HG03066 (cell line): ENCODE data around the gene FUOM.
A peak's percentile ranks its signal among the peaks of the same experiment; 100 is the strongest.

Experiments used
- ATAC-seq: cut with Tn5 transposase; IDR thresholded peaks from one replicate; pipeline ENCODE4 v1.9.1; 2021; ENCODE audit warnings: low read depth; ENCODE audit not compliant: unreplicated experiment

The FUOM gene, protein sequence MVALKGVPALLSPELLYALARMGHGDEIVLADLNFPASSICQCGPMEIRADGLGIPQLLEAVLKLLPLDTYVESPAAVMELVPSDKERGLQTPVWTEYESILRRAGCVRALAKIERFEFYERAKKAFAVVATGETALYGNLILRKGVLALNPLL

DNA sequence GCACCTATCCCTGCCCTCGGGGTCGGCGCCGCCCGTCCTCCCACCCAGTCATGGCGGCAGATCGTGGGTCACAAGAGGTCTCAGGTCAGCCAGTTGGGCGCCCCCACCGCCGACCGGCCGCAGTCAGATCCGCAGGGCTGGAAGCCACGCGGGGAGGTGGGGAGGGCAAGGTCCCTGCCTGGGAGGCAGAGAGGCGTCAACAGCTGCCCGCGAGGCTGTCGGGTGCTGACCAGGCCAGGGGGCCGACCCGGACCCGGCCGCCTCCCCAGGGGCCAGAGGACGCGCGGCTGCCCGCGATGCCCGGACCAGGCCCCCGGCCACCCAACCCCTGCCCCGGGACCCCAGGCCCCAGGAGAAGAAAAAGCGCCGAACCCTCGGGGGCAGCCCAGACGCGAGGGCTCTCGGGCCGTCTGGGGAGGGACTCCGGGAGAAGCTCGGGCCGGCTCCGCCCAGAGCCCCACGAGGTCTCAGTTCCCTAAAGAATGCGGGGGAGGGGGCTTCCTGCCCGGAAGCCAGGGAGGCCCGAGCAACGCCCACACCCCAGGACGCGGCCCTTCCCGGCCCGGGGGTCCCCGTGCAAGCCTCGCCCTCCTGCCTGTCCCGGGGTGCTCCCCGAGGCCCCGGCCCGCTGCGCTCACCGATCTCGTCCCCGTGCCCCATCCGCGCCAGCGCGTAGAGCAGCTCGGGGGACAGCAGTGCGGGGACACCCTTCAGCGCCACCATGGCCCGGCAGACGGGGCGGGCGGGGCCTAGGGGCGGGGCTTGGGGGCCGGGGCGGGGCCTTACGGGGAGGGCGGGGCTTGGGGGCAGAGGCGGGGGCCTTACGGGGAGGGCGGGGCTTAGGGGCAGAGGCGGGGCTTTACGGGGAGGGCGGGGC, at the start of gene FUOM:
TSS of gene FUOM (minus strand) at position 735 of the 877 bp plus-strand sequence. CDS start at position 723, 12 bp downstream.
- peak; percentile 70 for ATAC-seq

DNA sequence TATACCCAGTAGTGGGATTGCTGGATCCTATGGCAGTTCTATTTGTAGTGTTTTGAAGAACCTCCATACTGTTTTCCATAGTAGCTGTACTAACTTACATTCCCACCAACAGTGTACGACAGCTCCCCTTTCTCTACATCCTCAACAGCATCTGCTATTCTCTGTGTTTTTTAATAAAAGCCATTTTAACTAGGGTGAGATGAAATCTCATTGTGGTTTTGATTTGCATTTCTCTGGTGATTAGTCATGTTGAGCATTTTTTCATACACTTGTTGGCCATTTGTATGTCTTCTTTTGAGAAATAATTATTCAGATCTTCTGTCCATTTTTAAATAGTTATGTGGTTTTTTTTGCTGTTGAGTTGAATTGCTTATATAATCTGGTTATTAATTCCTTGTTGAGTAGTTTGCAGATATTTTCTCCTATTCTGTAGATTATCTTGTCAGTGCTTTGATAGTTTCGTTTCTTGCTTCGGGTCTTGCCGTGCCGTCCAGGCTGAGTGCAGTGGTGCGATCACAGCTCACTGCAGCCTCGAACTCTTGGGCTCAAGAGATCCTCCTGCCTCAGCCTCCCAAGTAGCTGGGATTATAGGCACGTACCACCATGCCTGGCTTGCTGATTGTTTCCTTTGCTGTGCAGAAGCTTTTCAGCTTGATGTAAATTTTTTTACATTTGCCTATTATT, 48.2 kb upstream of the FUOM start:
- ATAC-seq = no peak

DNA sequence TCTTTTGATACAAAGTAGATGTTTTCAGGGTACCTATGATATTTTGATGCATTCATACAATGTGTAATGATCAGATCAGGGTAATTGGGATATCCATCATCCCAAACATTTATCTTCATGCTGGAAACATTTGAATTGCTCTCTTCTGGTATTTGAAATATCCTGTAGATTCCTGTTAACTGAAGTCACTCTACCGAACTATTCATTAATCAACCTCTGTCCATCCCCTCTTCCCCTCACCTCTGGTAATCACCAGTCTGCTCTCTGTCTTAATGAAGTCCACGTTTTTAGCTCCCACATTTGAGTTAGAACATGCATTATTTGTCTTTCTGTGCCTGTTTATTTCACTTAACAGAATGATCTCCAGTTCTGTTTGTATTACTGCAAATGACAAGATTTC, 47.5 kb upstream of the FUOM start:
- ATAC-seq = no peak

DNA sequence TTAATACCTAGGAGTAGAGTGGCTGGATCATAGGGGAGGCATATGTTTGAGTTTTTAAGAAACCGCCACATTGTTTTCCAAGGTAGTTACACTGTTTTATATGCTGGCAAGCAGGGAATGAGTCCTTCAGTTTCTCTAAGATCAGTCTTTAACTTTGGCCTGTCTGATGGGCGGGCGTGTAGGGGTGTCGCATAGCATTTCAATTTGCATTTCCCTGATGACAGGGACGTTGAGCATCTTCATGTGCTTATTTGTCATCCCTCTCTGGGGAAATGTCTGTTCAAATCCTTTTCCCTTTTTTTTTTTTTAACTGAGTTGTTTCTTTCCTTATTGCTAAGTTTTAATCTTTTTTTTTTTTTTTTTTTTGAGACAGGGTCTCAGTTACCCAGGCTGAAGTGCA, 46.0 kb upstream of the FUOM start:
- no peak for ATAC-seq

DNA sequence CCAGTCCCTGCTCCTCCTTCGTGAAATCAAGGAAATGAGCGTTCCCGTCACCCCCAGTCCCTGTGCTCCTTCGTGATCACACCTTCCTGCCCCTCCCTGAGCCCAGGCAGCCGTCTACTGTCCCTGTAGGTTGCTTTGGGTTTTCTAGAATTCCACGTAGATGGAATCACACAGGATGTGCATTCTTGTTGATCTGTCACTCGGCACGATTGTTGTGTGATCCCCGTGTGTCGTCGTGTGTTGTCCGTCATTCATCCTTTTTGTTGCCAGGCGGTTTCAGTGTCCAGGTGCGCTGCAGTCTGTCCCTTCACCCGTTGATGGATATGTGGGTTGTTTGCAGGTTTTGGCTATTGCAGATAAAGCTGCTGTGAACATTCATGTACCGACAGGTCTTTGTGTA, 45.5 kb upstream of the FUOM start:
- no peak for ATAC-seq

DNA sequence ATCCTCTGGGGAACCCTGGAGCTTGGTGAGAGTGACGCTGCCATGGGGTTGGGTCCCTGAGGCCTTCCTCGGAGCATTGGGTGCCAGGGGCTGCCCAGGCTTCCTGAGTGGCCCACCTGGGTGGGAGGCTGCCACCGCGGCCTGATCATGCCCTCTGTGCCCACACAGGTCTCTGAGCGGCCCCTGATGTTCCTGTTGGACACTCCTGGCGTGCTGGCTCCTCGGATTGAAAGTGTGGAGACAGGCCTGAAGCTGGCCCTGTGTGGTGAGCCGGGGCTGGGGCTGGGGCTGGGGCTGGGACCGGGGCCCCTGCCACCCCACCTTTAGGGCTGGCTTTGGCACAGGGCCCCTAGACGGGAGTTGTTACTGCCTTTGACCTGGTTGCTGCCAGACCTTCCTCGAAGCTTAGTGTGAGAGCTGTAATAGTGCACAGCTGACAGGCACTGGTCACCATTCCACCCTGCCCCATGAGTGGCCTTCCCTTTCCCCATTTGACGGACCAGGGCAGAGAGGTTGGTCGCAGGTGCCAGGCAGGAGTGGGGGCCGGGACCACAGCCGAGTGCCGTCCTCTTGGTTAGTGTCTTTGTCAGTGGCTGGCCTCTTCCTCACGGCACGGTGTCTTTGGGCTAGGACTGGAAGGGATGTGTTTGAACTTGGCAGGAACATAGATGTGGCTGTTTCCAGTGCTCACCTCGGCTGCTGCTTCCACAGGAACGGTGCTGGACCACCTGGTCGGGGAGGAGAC, 44.3 kb upstream of the FUOM start:
- no peak for ATAC-seq

DNA sequence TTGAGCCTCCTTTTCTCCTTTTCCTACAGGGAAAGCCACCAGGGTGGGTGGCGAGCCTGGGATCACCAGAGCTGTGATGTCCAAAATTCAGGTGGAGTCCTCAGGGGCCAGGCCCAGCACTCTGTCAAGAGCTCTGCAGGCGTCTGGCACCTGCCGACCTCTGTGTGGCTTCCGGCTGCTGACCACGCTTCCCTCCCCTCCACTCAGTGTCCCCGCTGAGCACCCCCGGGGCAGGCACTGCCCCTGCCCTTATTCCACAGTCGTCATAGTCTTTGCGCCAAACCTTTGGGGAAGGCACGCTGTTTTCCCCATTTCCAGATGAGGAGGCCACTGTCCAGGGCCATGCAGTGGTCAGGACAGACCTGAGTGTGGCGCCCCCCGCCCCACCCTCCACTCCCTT, 43.7 kb upstream of the FUOM start:
- peak; percentile 2 for ATAC-seq

DNA sequence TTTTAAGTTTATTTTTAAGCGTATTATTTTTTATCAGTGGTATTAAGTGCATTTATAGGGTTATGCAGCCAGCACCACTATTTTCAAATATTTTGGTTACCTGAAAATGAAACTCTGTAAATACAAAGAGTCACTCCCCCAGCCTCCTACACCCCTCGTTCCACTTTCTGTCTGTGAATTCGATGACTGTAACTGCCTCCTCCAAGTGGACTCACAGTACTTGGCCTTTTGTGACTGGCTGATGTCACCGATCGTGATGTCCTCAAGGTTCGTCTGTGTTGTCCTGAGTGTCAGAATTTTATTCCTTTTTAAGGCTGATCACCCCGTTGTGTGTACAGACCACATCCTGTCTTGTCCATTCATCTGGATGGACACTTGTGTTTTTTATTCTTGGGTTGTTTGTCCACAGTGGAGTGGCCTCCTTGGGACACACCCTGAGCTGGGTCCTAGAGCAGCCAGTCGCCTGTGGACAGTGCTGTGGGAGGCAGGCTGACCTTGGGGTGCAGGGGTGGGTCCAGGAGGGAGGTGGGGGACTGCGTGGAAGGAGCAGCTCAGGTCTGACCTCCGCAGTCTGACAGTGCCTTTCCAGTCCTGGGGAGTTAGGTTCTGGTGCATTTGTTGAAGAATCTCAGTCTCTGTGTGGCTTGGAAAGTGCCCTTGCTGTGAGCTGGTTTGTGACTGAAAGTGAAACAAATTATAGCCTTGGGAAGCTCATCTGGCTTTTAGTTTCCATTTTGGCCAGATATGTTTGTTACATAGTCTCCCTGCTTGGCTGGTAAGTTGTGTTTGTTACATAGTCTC, 43.0 kb upstream of the FUOM start:
- peak; percentile 69 for ATAC-seq

DNA sequence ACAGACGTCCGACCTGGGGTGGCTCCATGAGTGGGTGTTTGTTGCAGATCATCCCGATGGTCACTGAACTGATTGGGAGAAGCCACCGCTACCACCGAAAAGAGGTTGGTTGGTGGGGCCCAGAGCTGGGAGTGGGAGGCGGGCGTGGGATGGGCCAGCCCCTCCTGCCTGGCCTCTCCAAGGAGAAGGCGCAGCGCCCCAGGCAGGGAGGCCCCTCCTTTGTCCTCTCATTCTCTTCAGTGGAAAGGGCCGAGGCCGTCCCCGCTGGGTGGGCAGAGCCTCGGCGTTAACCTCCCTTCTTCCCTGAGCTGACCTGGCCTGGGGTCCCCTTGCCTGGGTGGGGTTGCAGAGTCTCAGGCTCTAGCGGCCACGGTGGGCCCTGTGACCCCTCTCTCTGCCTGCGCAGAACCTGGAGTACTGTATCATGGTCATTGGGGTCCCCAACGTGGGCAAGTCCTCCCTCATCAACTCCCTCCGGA, 41.3 kb upstream of the FUOM start:
- no peak for ATAC-seq

DNA sequence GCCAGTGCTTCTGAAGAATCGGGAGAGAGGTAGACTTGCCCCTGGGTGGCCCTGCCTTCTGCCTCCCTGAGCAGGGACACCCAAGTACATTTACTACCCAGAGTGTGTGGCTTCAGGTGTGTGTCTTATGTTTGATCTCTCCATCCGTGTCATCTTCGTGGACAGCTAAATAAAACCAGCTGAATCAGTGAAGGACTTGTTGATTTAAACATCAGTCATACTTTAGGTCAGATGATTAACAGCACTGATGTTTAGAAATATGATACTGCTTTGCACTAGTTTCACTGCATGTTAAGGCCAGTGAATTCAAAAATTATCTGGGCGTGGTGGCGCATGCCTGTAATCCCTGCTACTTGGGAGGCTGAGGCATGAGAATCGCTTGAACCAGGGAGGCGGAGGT, 40.1 kb upstream of the FUOM start:
- ATAC-seq = no peak

DNA sequence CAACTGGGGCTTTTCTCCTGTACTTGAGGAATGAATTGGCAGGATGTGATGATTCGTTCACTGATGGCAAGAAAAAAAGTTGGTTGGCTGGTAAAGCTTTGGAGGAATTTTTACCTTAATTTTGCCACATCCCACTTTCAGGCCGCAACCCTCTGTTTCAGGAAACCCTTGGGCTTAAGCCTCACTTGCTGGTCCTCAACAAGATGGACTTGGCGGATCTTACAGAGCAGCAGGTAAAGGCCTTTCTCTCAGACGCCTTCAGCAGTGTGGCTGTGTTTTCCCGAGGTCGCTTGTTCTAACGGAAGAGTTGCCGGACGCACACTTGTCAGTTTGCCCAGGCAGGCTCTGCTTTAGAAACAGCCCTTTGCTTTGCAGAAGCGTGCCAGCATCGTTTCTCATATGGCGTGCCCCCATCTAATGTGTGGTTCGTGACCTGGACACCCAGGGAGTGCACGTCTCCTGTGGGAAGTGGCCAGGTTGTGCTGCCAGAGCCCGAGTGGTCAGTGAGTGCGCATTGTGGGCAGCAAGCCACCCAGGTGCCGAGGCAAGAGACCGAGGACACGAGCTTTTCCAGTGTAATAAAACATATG, 38.3 kb upstream of the FUOM start:
- no peak for ATAC-seq

DNA sequence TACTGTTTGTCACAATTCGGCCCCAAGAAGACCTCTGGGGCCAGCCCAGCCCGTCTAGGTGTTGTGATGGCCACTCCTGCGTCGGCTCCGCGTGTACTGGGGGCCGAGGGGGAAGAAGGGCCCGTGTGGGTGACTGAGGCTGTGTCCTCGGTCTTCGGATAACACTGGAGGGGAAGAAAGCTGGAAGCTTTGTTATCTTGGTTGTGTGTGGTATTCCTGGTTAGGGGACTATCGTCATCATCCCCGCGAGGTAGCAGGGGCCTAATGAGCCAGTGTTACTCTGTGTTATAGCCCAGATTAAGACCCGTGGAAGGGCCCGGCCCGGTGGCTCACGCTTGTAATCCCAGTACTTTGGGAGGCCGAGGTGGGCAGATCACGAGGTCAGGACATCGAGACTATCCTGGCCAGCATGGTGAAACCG, 37.0 kb upstream of the FUOM start:
- no peak for ATAC-seq

DNA sequence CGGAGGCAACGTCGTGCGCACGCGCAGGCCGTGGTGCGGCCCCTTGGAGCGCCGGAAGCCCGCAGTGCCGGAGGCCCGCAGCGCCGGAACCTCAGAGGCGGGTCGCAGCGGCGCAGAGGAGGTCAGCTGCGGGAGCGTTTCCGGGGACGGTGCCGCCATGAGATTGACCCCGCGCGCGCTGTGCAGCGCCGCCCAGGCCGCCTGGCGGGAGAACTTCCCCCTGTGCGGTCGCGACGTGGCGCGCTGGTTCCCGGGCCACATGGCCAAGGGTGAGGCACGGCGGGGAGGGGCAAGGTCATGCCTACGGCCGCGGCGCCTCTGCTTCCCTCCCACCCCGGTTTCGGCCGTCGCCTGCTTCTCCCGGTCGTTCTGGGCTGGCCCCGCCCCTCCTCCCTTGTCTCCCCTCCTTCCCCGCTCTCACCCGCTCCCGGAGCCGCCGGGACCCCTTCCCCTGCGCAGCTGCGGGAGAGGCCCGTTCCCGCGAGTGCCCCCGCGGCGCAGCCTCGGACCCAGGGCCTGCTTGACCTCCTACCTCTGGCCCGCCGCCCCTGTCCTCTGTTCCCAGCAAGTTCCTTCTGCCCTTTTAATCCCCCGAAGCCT, 36.3 kb upstream of the FUOM start, which contains the start of gene MTG1:
TSS of gene MTG1 (plus strand) at position 94 of the 600 bp plus-strand sequence. CDS start at position 158, 64 bp downstream.
- ATAC-seq = peak; percentile 55

DNA sequence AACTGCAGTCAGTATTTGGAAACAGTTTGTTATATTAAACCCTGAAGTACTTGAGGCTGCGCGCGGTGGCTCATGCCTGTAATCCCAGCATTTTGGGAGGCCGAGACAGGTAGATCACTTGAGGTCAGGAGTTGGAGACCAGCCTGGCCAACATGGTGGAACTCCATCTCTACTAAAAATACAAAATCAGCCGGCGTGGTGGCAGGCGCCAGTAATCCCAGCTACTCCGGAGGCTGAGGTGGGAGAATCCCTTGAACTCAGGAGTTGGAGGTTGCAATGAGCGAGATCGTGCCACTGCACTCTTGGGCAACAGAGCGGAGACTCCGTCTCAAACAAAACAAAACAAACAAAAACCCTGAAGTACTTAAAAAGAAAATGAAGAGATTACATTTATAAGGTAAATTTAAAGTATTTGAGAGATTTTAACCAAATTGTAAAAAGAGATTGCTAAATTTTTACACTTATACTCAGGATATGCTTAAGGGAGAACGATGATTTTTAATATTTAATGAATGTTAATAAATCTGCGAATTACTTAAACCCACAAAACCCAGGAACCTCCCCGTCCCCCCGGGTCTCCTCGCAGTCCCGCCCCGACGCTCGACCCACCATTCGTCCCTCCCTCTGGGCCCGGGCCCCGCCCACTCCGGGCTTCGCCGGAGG, 35.7 kb upstream of the FUOM start:
- ATAC-seq = no peak

DNA sequence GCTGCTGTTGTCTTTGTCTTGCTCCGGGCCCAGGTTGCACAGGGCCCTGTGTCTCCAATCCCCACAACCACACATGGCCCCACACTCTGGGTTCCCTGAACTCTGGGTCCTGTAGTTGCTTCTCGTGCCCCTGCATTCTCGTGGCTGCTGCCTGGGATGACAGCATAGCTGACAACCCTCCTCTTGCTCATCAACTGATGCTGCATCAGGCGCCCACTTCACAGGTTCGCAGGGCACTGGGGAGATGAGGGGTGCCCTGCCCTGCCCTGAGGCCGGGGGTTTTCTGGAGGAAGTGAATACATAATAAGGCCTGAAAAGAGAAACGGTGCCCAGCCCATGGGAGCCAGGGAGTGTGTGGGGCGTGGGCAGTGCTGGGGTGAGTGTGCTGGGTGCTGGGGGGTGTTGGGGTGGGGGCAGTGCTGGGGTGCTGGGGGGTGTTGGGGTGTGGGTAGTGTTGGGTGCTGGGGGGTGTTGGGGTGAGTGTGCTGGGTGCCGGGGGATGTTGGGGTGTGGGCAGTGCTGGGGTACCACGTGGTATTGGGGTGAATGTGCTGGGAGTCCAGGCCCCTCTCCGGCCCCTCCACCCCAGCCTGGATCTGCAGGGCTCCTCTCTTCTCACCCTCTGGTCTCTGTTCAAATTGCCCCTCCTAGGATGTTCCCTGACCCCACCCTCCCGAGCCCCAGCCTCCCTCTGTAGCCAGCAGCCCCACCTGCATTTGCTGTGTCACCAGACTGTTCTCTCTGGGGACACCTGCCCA, 34.1 kb upstream of the FUOM start:
- no peak for ATAC-seq

DNA sequence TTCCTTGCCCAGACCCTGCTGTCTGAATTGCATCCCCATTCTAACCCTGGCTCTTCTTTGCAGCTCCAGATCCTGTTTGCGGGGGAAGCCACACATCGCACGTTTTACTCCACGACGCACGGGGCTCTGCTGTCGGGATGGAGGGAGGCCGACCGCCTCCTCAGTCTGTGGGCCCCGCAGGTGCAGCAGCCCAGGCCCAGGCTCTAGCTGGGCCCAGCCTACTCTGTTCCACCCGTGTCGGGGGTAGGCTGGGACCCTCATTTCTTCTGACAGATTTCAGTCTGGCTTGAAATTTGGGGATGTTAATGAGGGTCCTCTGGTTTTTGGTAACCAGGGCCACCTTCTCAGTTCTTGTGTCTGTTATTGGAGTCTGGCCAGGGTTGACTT, 33.4 kb upstream of the FUOM start:
- ATAC-seq = no peak

DNA sequence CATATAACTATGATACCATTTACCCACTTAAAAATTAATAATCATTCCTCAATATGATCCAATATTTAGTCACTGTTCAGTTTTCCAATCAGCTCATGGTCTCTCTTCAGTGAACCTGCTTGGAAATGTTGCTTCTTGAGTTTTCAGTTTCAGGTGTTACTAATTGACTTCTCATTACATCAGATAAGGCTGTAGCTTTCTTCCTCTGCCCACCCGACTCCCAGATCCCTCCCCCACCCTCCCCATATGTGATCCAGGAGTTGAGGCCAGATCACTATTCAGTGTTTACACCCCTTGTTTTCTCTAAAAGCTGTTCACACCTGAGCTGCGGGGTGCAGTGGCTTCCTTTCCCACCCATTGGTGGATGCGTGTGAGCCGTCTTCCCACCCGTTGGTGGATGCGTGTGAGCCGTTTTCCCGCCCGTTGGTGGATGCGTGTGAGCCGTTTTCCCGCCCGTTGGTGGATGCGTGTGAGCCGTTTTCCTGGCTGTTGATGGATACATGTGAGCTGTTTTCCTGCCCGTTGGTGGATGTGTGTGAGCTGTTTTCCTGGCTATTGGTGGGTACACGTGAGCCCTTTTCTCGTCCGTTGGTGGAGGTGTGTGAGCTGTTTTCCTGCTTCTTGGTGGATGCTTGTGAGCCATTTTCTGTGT, 32.9 kb upstream of the FUOM start:
- no peak for ATAC-seq
